Stimulated activated CD8-positive, alpha-beta memory T cell treated with anti-CD3 and anti-CD28 coated beads, Interleukin-7, amount 100 ng/mL, for 4 hours (primary cell): ENCODE measurements around the gene KDM2B.
"Not testable (repeated sequence)": the region's sequence is repeated elsewhere in the genome, so short reads cannot be mapped to it uniquely, and the experiment has no call there.

ENCODE experiments used
- DNase-seq, 2 donors: peaks; one replicate each; pipeline ENCODE4 v3.0.0-alpha.2; 2020; ENCODE audit warnings: low read depth in 2 of 2

KDM2B gene

GRCh38 chr12:121384891-121385290 lies 195.9 kb downstream of the KDM2B start:
- not testable (repeated sequence) for DNase-seq

- DNase-seq: no peak
Measured at GRCh38 chr12:121383601-121384021, 197.2 kb downstream of the KDM2B start.

- DNase-seq: no peak
Measured at GRCh38 chr12:121379945-121380344, 200.9 kb downstream of the KDM2B start.
